Measurements from ENCODE around the gene TSPAN11.
A peak's percentile ranks its signal among the peaks of the same experiment; 100 is the strongest.

TSPAN11 gene

GRCh38 chr12:30880061-30880460, 46.5 kb upstream of the TSPAN11 start:
- Histone ChIP-seq H3F3A (ENCODE audit: insufficient read depth, low read length) (no peaks in the 10 kb centered on the region), H3K27ac (ENCODE audit: low read depth, low read length, poor library complexity, severe bottlenecking) (no peak overlapping the region), H3K36me3 (ENCODE audit: insufficient read depth, low read length) (no peaks in the 10 kb centered on the region), H3K4me2 (ENCODE audit: low read length) (no peak overlapping the region), H4K20me1 (ENCODE audit: insufficient read depth, low read length) (no peaks in the 10 kb centered on the region), H3K79me2 (ENCODE audit: insufficient read depth, low read length) (no peaks in the 10 kb centered on the region), H3K9me2 (ENCODE audit: low read depth, low read length) (no peaks in the 10 kb centered on the region), H2AFZ (ENCODE audit: low read length) (no peak overlapping the region), H3K4me3 (ENCODE audit: low read depth, low read length, poor library complexity, severe bottlenecking) (no peak overlapping the region), H3K9ac (ENCODE audit: low read length) (no peak overlapping the region), H3K9me3 (ENCODE audit: low read length) (no peaks in the 10 kb centered on the region), H3K27me3 (ENCODE audit: insufficient read depth, low read length) (0 out of 2 replicates have a peak, but pooled peaks cover 8% of the 10 kb centered on the region), H3K4me1 (ENCODE audit: insufficient read depth, low read length, severe bottlenecking) (no peaks in the 10 kb centered on the region)
- no peak for TF ChIP-seq CTCF (IDR thresholded peaks at IDR 0.05; ENCODE audit: low read length)
- TF ChIP-seq EZH2 (IDR thresholded peaks at IDR 0.05; ENCODE audit: borderline replicate concordance, low read length) = no peak

GRCh38 chr12:30880813-30881212, 45.7 kb upstream of the TSPAN11 start:
- Histone ChIP-seq H3F3A (ENCODE audit: insufficient read depth, low read length) (no peaks in the 10 kb centered on the region), H3K4me2 (ENCODE audit: low read length) (no peak overlapping the region), H3K4me3 (ENCODE audit: low read depth, low read length, poor library complexity, severe bottlenecking) (no peak overlapping the region), H3K9me3 (ENCODE audit: low read length) (no peaks in the 10 kb centered on the region), H3K36me3 (ENCODE audit: insufficient read depth, low read length) (no peaks in the 10 kb centered on the region), H3K9me2 (ENCODE audit: low read depth, low read length) (no peaks in the 10 kb centered on the region), H3K79me2 (ENCODE audit: insufficient read depth, low read length) (no peaks in the 10 kb centered on the region), H2AFZ (ENCODE audit: low read length) (no peak overlapping the region), H3K27ac (ENCODE audit: low read depth, low read length, poor library complexity, severe bottlenecking) (no peak overlapping the region), H3K4me1 (ENCODE audit: insufficient read depth, low read length, severe bottlenecking) (no peaks in the 10 kb centered on the region), H3K9ac (ENCODE audit: low read length) (no peak overlapping the region), H3K27me3 (ENCODE audit: insufficient read depth, low read length) (0 out of 2 replicates have a peak, but pooled peaks cover 8% of the 10 kb centered on the region), H4K20me1 (ENCODE audit: insufficient read depth, low read length) (no peaks in the 10 kb centered on the region)
- TF ChIP-seq EZH2 (IDR thresholded peaks at IDR 0.05; ENCODE audit: borderline replicate concordance, low read length) = no peak
- TF ChIP-seq CTCF (IDR thresholded peaks at IDR 0.05; ENCODE audit: low read length) = no peak

- peaks cover 6% of the 10 kb centered on the region; the same call in 1 of the 2 replicates for H3K9me3 ChIP-seq (ENCODE audit: low read length)
- no peaks in the 10 kb centered on the region for H3K36me3 ChIP-seq (ENCODE audit: insufficient read depth, low read length)
- no peak overlapping the region for H3K27ac ChIP-seq (ENCODE audit: low read depth, low read length, poor library complexity, severe bottlenecking)
- H3K4me2 ChIP-seq (ENCODE audit: low read length) = no peak overlapping the region
- TF ChIP-seq CTCF (IDR thresholded peaks at IDR 0.05; ENCODE audit: low read length) (peak; percentile 11; the same call in 1 of the 2 replicates), EZH2 (IDR thresholded peaks at IDR 0.05; ENCODE audit: borderline replicate concordance, low read length) (no peak)
- no peak overlapping the region for H2AFZ ChIP-seq (ENCODE audit: low read length)
- 0 out of 2 replicates have a peak, but pooled peaks cover under 1% of the 10 kb centered on the region for H3K27me3 ChIP-seq (ENCODE audit: insufficient read depth, low read length)
- H3K9ac ChIP-seq (ENCODE audit: low read length) = no peak overlapping the region
- no peaks in the 10 kb centered on the region for H3K9me2 ChIP-seq (ENCODE audit: low read depth, low read length)
- no peaks in the 10 kb centered on the region for H3K79me2 ChIP-seq (ENCODE audit: insufficient read depth, low read length)
- no peaks in the 10 kb centered on the region for H3K4me1 ChIP-seq (ENCODE audit: insufficient read depth, low read length, severe bottlenecking)
- H4K20me1 ChIP-seq (ENCODE audit: insufficient read depth, low read length) = no peaks in the 10 kb centered on the region
- no peaks in the 10 kb centered on the region for H3F3A ChIP-seq (ENCODE audit: insufficient read depth, low read length)
- H3K4me3 ChIP-seq (ENCODE audit: low read depth, low read length, poor library complexity, severe bottlenecking) = no peak overlapping the region
These were observed 43.8 kb upstream of the TSPAN11 start for GRCh38 chr12:30882706-30883105.

All from OCI-LY1 (cell line).